IMR-90 (cell line): ENCODE results near the gene RFTN1. TPM values are rescaled to one million over a fixed set of nuclear protein-coding genes. Genes with fewer than 3 reads are reported as not detected.

Source experiments
- ATAC-seq: fragments of 200-7000 bp; cut with Tn5 transposase; 2 replicates; pipeline ENCODE4 v1.9.1; 2020; ENCODE audit warnings: low read depth, mild to moderate bottlenecking, moderate library complexity
- BruUV-seq: library from RNA; stranded (reverse); fragments of 400-500 nt; replicated peaks from 2 replicates; lab custom pipeline; 2021; lab: Mats Ljungman, UMichigan
- CTCF ChIA-PET: fragments of 300-600 bp; formaldehyde crosslinking; extraction: SDS; loops from one replicate; lab custom pipeline; 2021; ENCODE audit warnings: antibody characterized with exemption; lab: Yijun Ruan, JAX
- POLR2A ChIA-PET: fragments of 300-600 bp; sonication (Branson Sonifier 250); formaldehyde crosslinking; loops from one replicate; lab custom pipeline; 2022; ENCODE audit warnings: antibody characterized with exemption; ENCODE audit not compliant: unreplicated experiment; lab: Charles Lee
- DNase-seq: peaks from one replicate; pipeline ENCODE4 v3.0.0; 2013
- H2AFZ ChIP-seq: replicated peaks from 2 replicates; pipeline ENCODE3; 2013; ENCODE audit warnings: low read length, mild to moderate bottlenecking; ENCODE audit not compliant: poor library complexity
- H2AK5ac ChIP-seq: 2 replicates; pipeline ENCODE4 v1.6.1; 2013; ENCODE audit warnings: low read depth, low read length, inconsistent platforms
- H2AK9ac ChIP-seq: replicated peaks from 2 replicates; pipeline ENCODE3; 2013; ENCODE audit warnings: mild to moderate bottlenecking, low read depth, low read length, moderate library complexity; ENCODE audit not compliant: poor library complexity
- H2BK120ac ChIP-seq: 2 replicates; pipeline ENCODE4 v1.6.1; 2013; ENCODE audit warnings: low read depth, low read length, inconsistent platforms
- H2BK15ac ChIP-seq: 3 replicates; pipeline ENCODE4 v1.6.1; 2013; ENCODE audit warnings: low read depth, low read length, inconsistent platforms
- H2BK20ac ChIP-seq: 2 replicates; pipeline ENCODE4 v1.6.1; 2013; ENCODE audit warnings: low read depth, mild to moderate bottlenecking, inconsistent platforms, low read length, moderate library complexity
- H2BK5ac ChIP-seq: 2 replicates; pipeline ENCODE4 v1.6.1; 2013; ENCODE audit warnings: mild to moderate bottlenecking, low read depth, low read length, inconsistent platforms; ENCODE audit not compliant: poor library complexity, severe bottlenecking
- H3K14ac ChIP-seq: replicated peaks from 2 replicates; pipeline ENCODE4 v1.6.1; 2013; ENCODE audit warnings: low read depth, low read length, inconsistent platforms
- H3K18ac ChIP-seq: 2 replicates; pipeline ENCODE4 v1.6.1; 2013; ENCODE audit warnings: low read depth, low read length, control low read depth
- H3K23ac ChIP-seq: 2 replicates; pipeline ENCODE4 v1.6.1; 2013; ENCODE audit warnings: low read depth, low read length, inconsistent platforms
- H3K27ac ChIP-seq: 2 replicates; pipeline ENCODE4 v1.5.1; 2013; ENCODE audit warnings: mild to moderate bottlenecking, control low read depth, low read length; ENCODE audit not compliant: insufficient read depth
- H3K27me3 ChIP-seq: 2 replicates; pipeline ENCODE4 v1.6.1; 2013; ENCODE audit warnings: low read length; ENCODE audit not compliant: control insufficient read depth, insufficient read depth
- H3K36me3 ChIP-seq: 2 replicates; pipeline ENCODE4 v1.6.1; 2013; ENCODE audit warnings: low read length, mixed read lengths; ENCODE audit not compliant: control insufficient read depth, insufficient read depth
- H3K4ac ChIP-seq: 2 replicates; pipeline ENCODE4 v1.6.1; 2013; ENCODE audit warnings: low read depth, low read length, inconsistent platforms
- H3K4me1 ChIP-seq: 2 replicates; pipeline ENCODE4 v1.6.1; 2013; ENCODE audit warnings: low read length, mixed read lengths; ENCODE audit not compliant: control insufficient read depth, insufficient read depth
- H3K4me2 ChIP-seq: 2 replicates; pipeline ENCODE4 v1.6.1; 2013; ENCODE audit warnings: low read depth, mild to moderate bottlenecking, control low read depth, low read length, moderate library complexity
- H3K4me3 ChIP-seq: 2 replicates; pipeline ENCODE4 v1.5.1; 2013; ENCODE audit warnings: low read depth, mild to moderate bottlenecking, control low read depth, low read length, moderate library complexity; ENCODE audit not compliant: insufficient read depth
- H3K56ac ChIP-seq: 2 replicates; pipeline ENCODE4 v1.6.1; 2013; ENCODE audit warnings: low read length, inconsistent platforms; ENCODE audit not compliant: insufficient read depth; ENCODE audit errors: extremely low read depth
- H3K79me1 ChIP-seq, 2 experiments: 2 replicates each; pipeline ENCODE4 v1.6.1; 2013; ENCODE audit warnings: low read length in 2 of 2, inconsistent platforms in 1 of 2, low read depth in 1 of 2
- H3K9ac ChIP-seq: 2 replicates; pipeline ENCODE4 v1.6.1; 2013; ENCODE audit warnings: low read depth, low read length, control low read depth
- H3K9me1 ChIP-seq: 2 replicates; pipeline ENCODE4 v1.6.1; 2013; ENCODE audit warnings: low read length, inconsistent platforms; ENCODE audit not compliant: insufficient read depth
- H3K9me3 ChIP-seq: 2 replicates; pipeline ENCODE4 v1.6.1; 2013; ENCODE audit warnings: low read length; ENCODE audit not compliant: control insufficient read depth, insufficient read depth
- H4K20me1 ChIP-seq: 2 replicates; pipeline ENCODE4 v1.6.1; 2013; ENCODE audit warnings: low read length, inconsistent platforms; ENCODE audit not compliant: insufficient read depth
- H4K5ac ChIP-seq: 2 replicates; pipeline ENCODE4 v1.6.1; 2013; ENCODE audit warnings: mild to moderate bottlenecking, low read depth, low read length, control low read depth
- H4K8ac ChIP-seq, 2 experiments: 2 replicates each; pipeline ENCODE4 v1.6.1; 2013; ENCODE audit warnings: low read depth in 2 of 2, low read length in 2 of 2, control low read depth in 1 of 2, inconsistent platforms in 1 of 2
- H4K91ac ChIP-seq: 2 replicates; pipeline ENCODE4 v1.6.1; 2013; ENCODE audit warnings: low read depth, low read length, inconsistent platforms; ENCODE audit not compliant: insufficient read depth
- BHLHE40 ChIP-seq: fragments of 150-350 bp; IDR thresholded peaks from 2 replicates; pipeline ENCODE4 v1.6.1; 2016; ENCODE audit warnings: mild to moderate bottlenecking, low read depth, low read length
- CEBPB ChIP-seq: IDR thresholded peaks from 2 replicates; pipeline ENCODE4 v1.6.1; 2012; ENCODE audit warnings: low read depth, low read length, improper control_type of control experiment
- CHD1 ChIP-seq: IDR thresholded peaks from 2 replicates; pipeline ENCODE4 v1.6.1; 2012; ENCODE audit warnings: low read depth, low read length, improper control_type of control experiment
- FOS ChIP-seq: fragments of 150-350 bp; IDR thresholded peaks from 2 replicates; pipeline ENCODE4 v1.6.1; 2016; ENCODE audit warnings: low read depth, low read length
- MAFK ChIP-seq: IDR thresholded peaks from 2 replicates; pipeline ENCODE4 v1.6.1; 2012; ENCODE audit warnings: low read depth, low read length, improper control_type of control experiment
- MAZ ChIP-seq: IDR thresholded peaks from 2 replicates; pipeline ENCODE4 v1.6.1; 2012; ENCODE audit warnings: low read depth, mild to moderate bottlenecking, low read length, improper control_type of control experiment, moderate library complexity, borderline replicate concordance
- MXI1 ChIP-seq: IDR thresholded peaks from 2 replicates; pipeline ENCODE4 v1.6.1; 2012; ENCODE audit warnings: low read depth, mild to moderate bottlenecking, low read length, moderate library complexity, borderline replicate concordance
- NFE2L2 ChIP-seq: fragments of 150-350 bp; IDR thresholded peaks from 2 replicates; pipeline ENCODE4 v1.6.1; 2016; ENCODE audit warnings: low read depth, mild to moderate bottlenecking, low read length
- POLR2A ChIP-seq: IDR thresholded peaks from 2 replicates; pipeline ENCODE4 v1.6.1; 2012; ENCODE audit warnings: mild to moderate bottlenecking, low read depth, low read length
- RAD21 ChIP-seq: IDR thresholded peaks from 2 replicates; pipeline ENCODE4 v1.6.1; 2012; ENCODE audit warnings: low read length, improper control_type of control experiment
- RCOR1 ChIP-seq: IDR thresholded peaks from 2 replicates; pipeline ENCODE4 v1.6.1; 2012; ENCODE audit warnings: mild to moderate bottlenecking, low read length, improper control_type of control experiment; ENCODE audit not compliant: insufficient replicate concordance
- RFX5 ChIP-seq: IDR thresholded peaks from 2 replicates; pipeline ENCODE4 v1.8.0; 2012; ENCODE audit warnings: low read depth, mild to moderate bottlenecking, low read length, moderate library complexity
- SMC3 ChIP-seq: fragments of 150-350 bp; IDR thresholded peaks from 2 replicates; pipeline ENCODE4 v1.6.1; 2016; ENCODE audit warnings: low read depth, mild to moderate bottlenecking, antibody characterized with exemption, low read length, moderate library complexity
- WGBS, 2 experiments: methylation state at CpG; one replicate each; pipeline versions ENCODE4 v1.1.5 to v1.1.7; 2013; ENCODE audit warnings: missing lambda C conversion rate in 2 of 2; ENCODE audit not compliant: insufficient read length in 1 of 2; ENCODE audit errors: extremely low coverage in 2 of 2; 5-methylcytosine and 5-hydroxymethylcytosine counted together
- dilution Hi-C: fragments of 300-500 bp; cut with HindIII; formaldehyde crosslinking; loops from one replicate; pipeline ENCODE4 v1.14.3; 2018; ENCODE audit warnings: low sequenced_read_pairs; ENCODE audit not compliant: unreplicated experiment
- in situ Hi-C: fragments of 300-500 bp; cut with MboI; formaldehyde crosslinking; loops from 3 replicates; pipeline ENCODE4 v1.14.3; 2019; ENCODE audit warnings: low sequenced_read_pairs, inconsistent platforms, mixed read lengths
- intact Hi-C: fragments of 100-400 bp; cut with micrococcal nuclease; formaldehyde crosslinking; loops from 2 replicates; pipeline ENCODE4 v1.10.0; 2022
- polyA plus RNA-seq, 3 experiments: library from polyadenylated mRNA; depleted of rRNA; stranded (reverse); fragments of >200 nt; gene quantifications; 2 replicates each; pipeline ENCODE4 v1.2.3, GENCODE V29; 2012; ENCODE audit warnings: low replicate concordance in 1 of 3
- total RNA-seq: library from RNA; depleted of rRNA; stranded (reverse); fragments of >200 nt; gene quantifications from 2 replicates; pipeline ENCODE4 v1.2.3, GENCODE V29; 2012
- TF ChIP-seq, protein P1 (sequence below): conservative IDR thresholded peaks from 2 replicates; pipeline ENCODE4 v1.5.1; 2012; ENCODE audit warnings: mild to moderate bottlenecking, low read depth, low read length, improper control_type of control experiment
- TF ChIP-seq, protein P2 (sequence below): fragments of 150-350 bp; IDR thresholded peaks from 2 replicates; pipeline ENCODE4 v1.6.1; 2016; ENCODE audit warnings: low read depth, mild to moderate bottlenecking, low read length, moderate library complexity, borderline replicate concordance
- TF ChIP-seq, protein P3 (sequence below): fragments of 150-350 bp; IDR thresholded peaks from 2 replicates; pipeline ENCODE4 v1.6.1; 2017; ENCODE audit warnings: mild to moderate bottlenecking, antibody characterized with exemption, low read length, low read depth

Gene RFTN1
- total and polyA plus RNA-seq, 2 of the 4 experiments (the other 2 are of a cell fraction) = 45.0 to 52.0 TPM

DNA sequence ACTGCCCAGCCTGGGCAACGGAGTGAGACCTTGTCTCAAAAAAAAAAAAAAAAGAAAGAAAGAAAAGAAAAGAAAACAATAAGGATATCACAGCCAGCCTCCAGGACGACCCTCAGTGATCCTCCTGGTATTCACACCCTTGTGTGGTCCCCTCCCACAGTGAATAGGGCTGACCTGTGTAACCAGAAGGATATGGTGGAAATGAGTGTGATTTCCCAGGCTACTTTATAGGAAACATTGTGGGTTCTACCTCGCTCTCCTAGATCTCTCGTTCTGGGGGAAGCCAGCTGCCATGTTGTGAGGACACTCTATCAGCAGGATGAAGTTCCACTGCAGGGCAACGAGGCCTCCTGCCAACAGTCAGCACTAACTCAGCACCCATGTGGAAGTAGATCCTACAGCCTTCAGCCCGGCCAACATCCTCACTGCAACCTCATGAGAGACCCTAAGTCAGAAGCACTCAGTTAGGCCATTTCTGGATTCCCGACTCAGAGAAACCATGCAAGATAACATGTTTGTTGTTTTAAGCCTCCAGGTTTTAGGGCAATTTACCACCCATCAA, 11.1 kb downstream of the RFTN1 start:
- CTCF ChIA-PET = no interaction called here
- Histone ChIP-seq H3K9ac (no peak overlapping the region), H3K4me1 (peaks cover 12% of the 10 kb centered on the region), H4K91ac (no peak overlapping the region), H2BK15ac (no peak overlapping the region), H3K4me2 (no peak overlapping the region), H2AK5ac (no peak overlapping the region), H4K5ac (no peak overlapping the region), H3K56ac (no peak overlapping the region), H3K18ac (no peak overlapping the region), H4K20me1 (peaks cover 75% of the 10 kb centered on the region), H2BK20ac (no peak overlapping the region), H3K27me3 (no peaks in the 10 kb centered on the region), H3K36me3 (peaks cover 13% of the 10 kb centered on the region), H4K8ac (no peak overlapping the region), H2AK9ac (no peak overlapping the region), H3K4ac (no peak overlapping the region; the same call in 1 of the 2 replicates), H3K79me1 (peaks cover 55 to 91% of the 10 kb centered on the region in 2 experiments), H3K4me3 (no peak overlapping the region), H2BK120ac (no peak overlapping the region), H3K9me3 (no peaks in the 10 kb centered on the region), H3K27ac (no peak overlapping the region), H3K14ac (0 out of 2 replicates have a peak overlapping the region, but pooled peaks have one; percentile 36), H3K23ac (no peak overlapping the region), H3K9me1 (peaks cover 40% of the 10 kb centered on the region), H2AFZ (no peak overlapping the region), H2BK5ac (no peak overlapping the region)
- no peak for ATAC-seq
- POLR2A ChIA-PET = no interaction called here
- in situ Hi-C loops (no loop called here), intact Hi-C loops (no loop called here), dilution Hi-C loops (no loop called here)
- DNase-seq = no peak
- BruUV-seq = no TSS peak
- TF ChIP-seq POLR2A = no peak
- TF ChIP-seq FOS = no peak
- no peak for TF ChIP-seq RAD21
- TF ChIP-seq MAFK = no peak
- no peak for TF ChIP-seq MXI1
- TF ChIP-seq MAZ = no peak
- TF ChIP-seq BHLHE40 = no peak
- no peak for TF ChIP-seq SMC3
- no peak for TF ChIP-seq CEBPB
- TF ChIP-seq, protein P1, sequence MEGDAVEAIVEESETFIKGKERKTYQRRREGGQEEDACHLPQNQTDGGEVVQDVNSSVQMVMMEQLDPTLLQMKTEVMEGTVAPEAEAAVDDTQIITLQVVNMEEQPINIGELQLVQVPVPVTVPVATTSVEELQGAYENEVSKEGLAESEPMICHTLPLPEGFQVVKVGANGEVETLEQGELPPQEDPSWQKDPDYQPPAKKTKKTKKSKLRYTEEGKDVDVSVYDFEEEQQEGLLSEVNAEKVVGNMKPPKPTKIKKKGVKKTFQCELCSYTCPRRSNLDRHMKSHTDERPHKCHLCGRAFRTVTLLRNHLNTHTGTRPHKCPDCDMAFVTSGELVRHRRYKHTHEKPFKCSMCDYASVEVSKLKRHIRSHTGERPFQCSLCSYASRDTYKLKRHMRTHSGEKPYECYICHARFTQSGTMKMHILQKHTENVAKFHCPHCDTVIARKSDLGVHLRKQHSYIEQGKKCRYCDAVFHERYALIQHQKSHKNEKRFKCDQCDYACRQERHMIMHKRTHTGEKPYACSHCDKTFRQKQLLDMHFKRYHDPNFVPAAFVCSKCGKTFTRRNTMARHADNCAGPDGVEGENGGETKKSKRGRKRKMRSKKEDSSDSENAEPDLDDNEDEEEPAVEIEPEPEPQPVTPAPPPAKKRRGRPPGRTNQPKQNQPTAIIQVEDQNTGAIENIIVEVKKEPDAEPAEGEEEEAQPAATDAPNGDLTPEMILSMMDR = no peak
- TF ChIP-seq, protein P2, sequence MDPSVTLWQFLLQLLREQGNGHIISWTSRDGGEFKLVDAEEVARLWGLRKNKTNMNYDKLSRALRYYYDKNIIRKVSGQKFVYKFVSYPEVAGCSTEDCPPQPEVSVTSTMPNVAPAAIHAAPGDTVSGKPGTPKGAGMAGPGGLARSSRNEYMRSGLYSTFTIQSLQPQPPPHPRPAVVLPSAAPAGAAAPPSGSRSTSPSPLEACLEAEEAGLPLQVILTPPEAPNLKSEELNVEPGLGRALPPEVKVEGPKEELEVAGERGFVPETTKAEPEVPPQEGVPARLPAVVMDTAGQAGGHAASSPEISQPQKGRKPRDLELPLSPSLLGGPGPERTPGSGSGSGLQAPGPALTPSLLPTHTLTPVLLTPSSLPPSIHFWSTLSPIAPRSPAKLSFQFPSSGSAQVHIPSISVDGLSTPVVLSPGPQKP = no peak
- TF ChIP-seq NFE2L2 = no peak
- TF ChIP-seq RCOR1 = no peak
- TF ChIP-seq, protein P3, sequence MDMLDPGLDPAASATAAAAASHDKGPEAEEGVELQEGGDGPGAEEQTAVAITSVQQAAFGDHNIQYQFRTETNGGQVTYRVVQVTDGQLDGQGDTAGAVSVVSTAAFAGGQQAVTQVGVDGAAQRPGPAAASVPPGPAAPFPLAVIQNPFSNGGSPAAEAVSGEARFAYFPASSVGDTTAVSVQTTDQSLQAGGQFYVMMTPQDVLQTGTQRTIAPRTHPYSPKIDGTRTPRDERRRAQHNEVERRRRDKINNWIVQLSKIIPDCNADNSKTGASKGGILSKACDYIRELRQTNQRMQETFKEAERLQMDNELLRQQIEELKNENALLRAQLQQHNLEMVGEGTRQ = no peak
- TF ChIP-seq CHD1 = no peak
- no peak for TF ChIP-seq RFX5
- WGBS, 2 experiments = 80% methylated on average over 1 of the region's 7 CpGs; no CpG with 5 or more reads in 1 of the 2 experiments
